NT2/D1 (cell line): Measurements from ENCODE around the gene GABRA4.

ENCODE experiments used
- YY1 ChIP-seq: IDR thresholded peaks from 2 replicates; pipeline ENCODE4 v1.6.1; 2011; ENCODE audit not compliant: insufficient read length, insufficient read depth
- ZNF274 ChIP-seq: IDR thresholded peaks from 2 replicates; pipeline ENCODE4 v1.6.1; 2011; ENCODE audit warnings: mild to moderate bottlenecking, low read depth, low read length

GRCh38 chr4:47000406-47000805 is 7.0 kb upstream of the GABRA4 start:
- TF ChIP-seq ZNF274 (no peak), YY1 (no peak)
